Measurements from ENCODE around the gene KLF7.
A peak's percentile ranks its signal among the peaks of the same experiment; 100 is the strongest.

The KLF7 gene

GRCh38 chr2:207123776-207124391 lies 41.9 kb downstream of the KLF7 start:
- TF ChIP-seq, protein P1, sequence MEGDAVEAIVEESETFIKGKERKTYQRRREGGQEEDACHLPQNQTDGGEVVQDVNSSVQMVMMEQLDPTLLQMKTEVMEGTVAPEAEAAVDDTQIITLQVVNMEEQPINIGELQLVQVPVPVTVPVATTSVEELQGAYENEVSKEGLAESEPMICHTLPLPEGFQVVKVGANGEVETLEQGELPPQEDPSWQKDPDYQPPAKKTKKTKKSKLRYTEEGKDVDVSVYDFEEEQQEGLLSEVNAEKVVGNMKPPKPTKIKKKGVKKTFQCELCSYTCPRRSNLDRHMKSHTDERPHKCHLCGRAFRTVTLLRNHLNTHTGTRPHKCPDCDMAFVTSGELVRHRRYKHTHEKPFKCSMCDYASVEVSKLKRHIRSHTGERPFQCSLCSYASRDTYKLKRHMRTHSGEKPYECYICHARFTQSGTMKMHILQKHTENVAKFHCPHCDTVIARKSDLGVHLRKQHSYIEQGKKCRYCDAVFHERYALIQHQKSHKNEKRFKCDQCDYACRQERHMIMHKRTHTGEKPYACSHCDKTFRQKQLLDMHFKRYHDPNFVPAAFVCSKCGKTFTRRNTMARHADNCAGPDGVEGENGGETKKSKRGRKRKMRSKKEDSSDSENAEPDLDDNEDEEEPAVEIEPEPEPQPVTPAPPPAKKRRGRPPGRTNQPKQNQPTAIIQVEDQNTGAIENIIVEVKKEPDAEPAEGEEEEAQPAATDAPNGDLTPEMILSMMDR (IDR thresholded peaks at IDR 0.05; ENCODE audit: low read depth, low read length) = no peak
- no peak for DNase-seq (ENCODE audit: extremely low read depth, low read depth)

DNA sequence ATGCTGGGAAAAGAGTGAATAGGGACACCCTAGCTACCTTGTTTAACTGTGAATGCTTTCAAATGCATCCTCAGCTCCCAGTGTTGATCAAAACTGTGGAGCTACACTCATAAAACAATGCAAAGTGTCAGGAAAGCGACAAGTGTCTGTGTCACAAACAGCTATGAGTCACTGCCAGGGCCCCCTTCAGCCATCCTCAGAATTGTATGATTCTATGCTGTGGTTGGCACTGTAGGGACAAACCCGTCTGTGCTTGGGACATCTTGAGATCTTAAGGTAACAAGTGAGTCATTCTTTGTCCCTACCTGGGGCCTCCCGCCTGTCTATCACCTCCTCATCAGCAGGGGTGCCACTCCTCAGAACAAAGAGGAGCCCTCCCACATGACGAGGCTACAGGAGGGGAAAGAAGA lies 42.4 kb downstream of the KLF7 start:
- TF ChIP-seq, protein P1 (IDR thresholded peaks at IDR 0.05; ENCODE audit: low read depth, low read length) = no peak
- no peak for DNase-seq (ENCODE audit: extremely low read depth, low read depth)

- DNase-seq (ENCODE audit: extremely low read depth, low read depth) = no peak
- TF ChIP-seq, protein P1 (IDR thresholded peaks at IDR 0.05; ENCODE audit: low read depth, low read length) = no peak
These were observed 43.0 kb downstream of the KLF7 start for GRCh38 chr2:207122651-207123334.

- peak; percentile 49 for DNase-seq (ENCODE audit: extremely low read depth, low read depth)
- TF ChIP-seq, protein P1 (IDR thresholded peaks at IDR 0.05; ENCODE audit: low read depth, low read length) = no peak
These were observed 44.0 kb downstream of the KLF7 start for GRCh38 chr2:207121784-207122183.

- TF ChIP-seq, protein P1 (IDR thresholded peaks at IDR 0.05; ENCODE audit: low read depth, low read length) = no peak
- no peak for DNase-seq (ENCODE audit: extremely low read depth, low read depth)
These were observed 46.7 kb downstream of the KLF7 start for GRCh38 chr2:207119048-207119447.

GRCh38 chr2:207117668-207118067 lies 48.1 kb downstream of the KLF7 start:
- TF ChIP-seq, protein P1 (IDR thresholded peaks at IDR 0.05; ENCODE audit: low read depth, low read length) = no peak
- DNase-seq (ENCODE audit: extremely low read depth, low read depth) = no peak

DNA sequence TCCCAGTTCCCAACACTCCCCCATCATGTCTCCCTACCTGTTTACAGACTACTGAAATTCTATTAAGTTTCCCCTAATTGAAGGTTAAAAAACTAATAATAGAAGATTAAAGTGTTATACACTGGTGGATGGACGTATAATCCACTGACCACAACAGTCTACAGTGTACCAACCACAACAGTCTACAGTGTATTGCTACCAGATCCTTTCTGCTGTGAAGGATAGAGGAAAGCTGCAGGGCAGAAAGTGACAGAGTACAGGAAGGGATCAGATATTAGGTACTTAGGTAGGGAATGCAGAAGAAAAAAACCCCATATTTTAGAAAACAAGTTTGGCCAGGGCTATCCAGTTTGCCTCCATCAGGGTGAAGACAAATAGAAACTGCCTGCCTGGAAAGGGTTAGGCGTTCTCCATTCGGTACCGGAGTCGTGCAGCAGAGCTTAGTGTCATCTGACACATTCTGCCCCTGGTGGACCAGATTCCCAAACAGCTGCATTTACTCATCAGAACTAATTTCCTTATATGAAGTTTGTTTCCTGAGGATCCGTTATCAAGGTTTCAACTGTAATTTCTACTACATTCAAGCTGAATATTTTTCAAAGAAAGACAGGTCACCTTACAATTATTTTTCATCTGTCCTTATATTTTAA lies 49.9 kb downstream of the KLF7 start:
- DNase-seq (ENCODE audit: extremely low read depth, low read depth) = no peak

More for the DNA sequence above, 49.9 kb downstream of the KLF7 start:
- TF ChIP-seq, protein P1 (IDR thresholded peaks at IDR 0.05; ENCODE audit: low read depth, low read length) = peak; percentile 31

Measured in AG09319 (cell line).